Adrenal gland (tissue), 5 donors: Measurements from ENCODE around the gene PHF19.

Experiments used
- CTCF ChIP-seq, 6 experiments: fragments of 450-650 bp in 4 of 6; fragments of 200-600 bp in 2 of 6; sonication (generic) in 1 of 6; IDR thresholded peaks; 1 replicate in 5 of 6; 2 replicates in 1 of 6; pipeline versions ENCODE4 v1.5.1 to v1.8.0; 2016 to 2021; ENCODE audit warnings: antibody characterized with exemption in 6 of 6, mild to moderate bottlenecking in 2 of 6, moderate library complexity in 1 of 6
- POLR2A ChIP-seq, 2 donors: fragments of 450-650 bp; IDR thresholded peaks; one replicate each; pipeline ENCODE4 v1.6.1; 2017; ENCODE audit warnings: antibody characterized with exemption in 2 of 2, mild to moderate bottlenecking in 2 of 2, moderate library complexity in 1 of 2
- donor health status: DM: no; HTN: no; CAD: no.

- no peak for TF ChIP-seq CTCF (IDR thresholded peaks at IDR 0.05)
- TF ChIP-seq POLR2A (IDR thresholded peaks at IDR 0.05): no peak
Observed at GRCh38 chr9:120920806-120921178, 43.8 kb upstream of the PHF19 start.
